Measurements from ENCODE around the gene TMEM43. TPM values are rescaled to one million over a fixed set of nuclear protein-coding genes. Genes with fewer than 3 reads are reported as not detected.

The TMEM43 gene
- total RNA-seq, 1 donor from 2014 or later, result 86.3 TPM

DNA sequence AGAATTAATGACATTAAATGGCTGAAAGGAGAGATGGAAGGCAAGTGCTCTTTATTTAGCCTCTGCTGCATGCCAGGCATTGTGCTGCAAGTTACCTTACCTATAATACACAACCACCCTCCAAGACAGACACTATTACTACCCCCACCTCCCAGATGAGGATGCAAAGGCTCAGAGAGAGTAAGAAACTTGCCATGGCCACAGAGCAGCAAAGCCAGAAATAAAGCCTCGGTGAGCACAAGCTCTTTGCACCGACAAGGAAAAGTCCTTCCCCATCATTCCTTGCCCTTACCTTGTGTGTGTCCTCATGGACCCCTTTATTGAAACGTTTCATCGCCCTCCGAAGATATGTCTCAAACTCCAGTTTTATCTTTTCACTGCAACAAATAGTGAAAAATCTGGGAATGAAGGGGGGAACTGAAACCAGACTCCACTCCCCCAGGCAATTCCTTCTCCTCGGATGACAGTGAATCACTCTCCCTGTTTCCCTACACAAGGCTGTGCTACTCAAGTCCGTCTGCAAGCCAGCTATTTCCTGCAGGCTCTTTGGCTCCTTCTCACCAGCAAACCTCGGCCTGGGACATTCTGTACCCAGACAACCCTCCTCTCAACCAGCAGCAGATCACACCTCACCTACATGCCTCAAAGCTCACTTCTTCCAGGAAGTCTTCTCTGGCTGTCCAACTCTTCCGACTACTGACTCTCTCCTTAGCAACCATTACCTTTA lies 42.2 kb downstream of the TMEM43 start:
- no peak overlapping the region for H3K4me3 ChIP-seq
- no peak overlapping the region for H3K27ac ChIP-seq
- TF ChIP-seq, protein P1, sequence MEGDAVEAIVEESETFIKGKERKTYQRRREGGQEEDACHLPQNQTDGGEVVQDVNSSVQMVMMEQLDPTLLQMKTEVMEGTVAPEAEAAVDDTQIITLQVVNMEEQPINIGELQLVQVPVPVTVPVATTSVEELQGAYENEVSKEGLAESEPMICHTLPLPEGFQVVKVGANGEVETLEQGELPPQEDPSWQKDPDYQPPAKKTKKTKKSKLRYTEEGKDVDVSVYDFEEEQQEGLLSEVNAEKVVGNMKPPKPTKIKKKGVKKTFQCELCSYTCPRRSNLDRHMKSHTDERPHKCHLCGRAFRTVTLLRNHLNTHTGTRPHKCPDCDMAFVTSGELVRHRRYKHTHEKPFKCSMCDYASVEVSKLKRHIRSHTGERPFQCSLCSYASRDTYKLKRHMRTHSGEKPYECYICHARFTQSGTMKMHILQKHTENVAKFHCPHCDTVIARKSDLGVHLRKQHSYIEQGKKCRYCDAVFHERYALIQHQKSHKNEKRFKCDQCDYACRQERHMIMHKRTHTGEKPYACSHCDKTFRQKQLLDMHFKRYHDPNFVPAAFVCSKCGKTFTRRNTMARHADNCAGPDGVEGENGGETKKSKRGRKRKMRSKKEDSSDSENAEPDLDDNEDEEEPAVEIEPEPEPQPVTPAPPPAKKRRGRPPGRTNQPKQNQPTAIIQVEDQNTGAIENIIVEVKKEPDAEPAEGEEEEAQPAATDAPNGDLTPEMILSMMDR (IDR thresholded peaks at IDR 0.05), result no peak
- peaks cover 100% of the 10 kb centered on the region for H3K36me3 ChIP-seq
- H3K9me3 ChIP-seq, result no peaks in the 10 kb centered on the region
- ATAC-seq (no peak), DNase-seq (no peak)
- no peaks in the 10 kb centered on the region for H3K4me1 ChIP-seq
- no peaks in the 10 kb centered on the region for H3K27me3 ChIP-seq
- intact Hi-C loops (cut with DNase I), result no loop called here

DNA sequence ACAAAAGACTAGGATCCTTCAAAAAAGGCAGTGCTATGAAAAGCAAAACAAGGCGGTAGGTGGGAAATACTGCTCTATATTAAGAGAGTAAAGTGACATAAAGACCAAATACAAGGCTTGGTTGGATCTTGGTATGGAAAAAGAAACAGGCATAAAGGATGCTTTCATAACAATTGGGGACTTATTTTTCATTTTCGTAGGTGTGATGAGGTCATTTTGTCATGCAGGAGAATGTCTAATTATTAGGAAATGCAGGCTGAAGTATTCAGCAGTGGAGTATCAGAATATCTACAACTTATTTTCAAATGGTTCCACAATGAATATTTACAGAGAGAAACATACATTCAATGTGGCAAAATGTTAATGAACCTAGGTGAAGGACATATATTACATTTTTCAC lies 44.6 kb downstream of the TMEM43 start:
- ATAC-seq, result no peak
- H3K4me1 ChIP-seq, result no peaks in the 10 kb centered on the region
- TF ChIP-seq, protein P1 (IDR thresholded peaks at IDR 0.05), result no peak
- no peak overlapping the region for H3K4me3 ChIP-seq
- H3K27ac ChIP-seq, result no peak overlapping the region
- intact Hi-C loops (cut with DNase I), result no loop called here
- no peaks in the 10 kb centered on the region for H3K9me3 ChIP-seq
- no peak for DNase-seq
- H3K36me3 ChIP-seq, result peaks cover 86% of the 10 kb centered on the region
- H3K27me3 ChIP-seq, result no peaks in the 10 kb centered on the region

DNA sequence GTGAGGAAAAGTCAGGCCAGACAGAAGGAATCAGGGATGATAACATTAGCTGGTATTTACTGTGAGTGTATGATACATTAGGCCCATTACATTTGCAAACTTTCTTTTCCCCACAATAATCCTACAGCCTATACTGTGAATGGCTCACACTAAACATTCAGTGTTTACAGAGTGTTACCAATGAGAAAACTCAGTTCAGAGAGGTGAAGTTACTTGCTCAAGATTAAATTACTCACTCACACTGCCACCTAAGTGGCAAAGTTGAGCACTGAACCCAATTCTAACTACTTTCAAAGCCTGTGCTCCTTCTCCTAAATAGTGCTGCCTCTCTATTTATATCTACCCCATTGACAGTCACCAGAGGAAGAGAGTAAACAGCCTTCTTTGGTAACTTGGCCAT lies 45.0 kb downstream of the TMEM43 start:
- no peaks in the 10 kb centered on the region for H3K27me3 ChIP-seq
- no peaks in the 10 kb centered on the region for H3K9me3 ChIP-seq
- no peak overlapping the region for H3K27ac ChIP-seq
- TF ChIP-seq, protein P1 (IDR thresholded peaks at IDR 0.05), result no peak
- DNase-seq (no peak), ATAC-seq (no peak)
- H3K36me3 ChIP-seq, result peaks cover 82% of the 10 kb centered on the region
- intact Hi-C loops (cut with DNase I), result no loop called here
- no peak overlapping the region for H3K4me3 ChIP-seq
- peaks cover 2% of the 10 kb centered on the region for H3K4me1 ChIP-seq

DNA sequence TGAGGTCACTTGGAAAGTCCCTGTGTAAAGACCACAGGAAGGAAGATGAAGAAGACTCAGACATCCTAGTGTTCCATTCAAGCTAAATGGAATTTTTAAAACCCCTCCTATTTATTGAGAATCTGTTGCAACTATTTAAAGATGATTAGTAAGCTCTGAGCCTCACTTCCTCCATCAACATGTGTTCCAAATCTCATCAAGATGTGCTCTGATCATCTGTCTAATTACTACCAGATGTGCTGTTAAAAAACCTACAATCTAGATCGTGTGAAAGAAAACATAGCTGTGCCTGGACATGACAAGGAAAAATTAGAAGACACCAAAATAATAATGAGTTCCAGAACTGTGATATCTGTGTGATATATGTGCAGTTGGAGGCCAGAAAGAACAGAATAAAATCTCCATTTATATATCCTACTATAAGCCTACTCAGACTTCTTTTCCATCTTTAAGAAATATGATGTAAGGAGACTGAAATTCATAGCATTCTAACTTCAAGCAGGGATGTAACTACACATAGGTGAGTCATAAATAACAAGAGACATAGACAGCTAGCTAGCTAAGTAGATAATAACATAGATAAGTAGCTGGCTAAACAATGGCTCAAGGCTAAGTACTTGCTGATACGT lies 45.8 kb downstream of the TMEM43 start:
- H3K27me3 ChIP-seq, result no peaks in the 10 kb centered on the region
- peaks cover 9% of the 10 kb centered on the region for H3K4me1 ChIP-seq
- intact Hi-C loops (cut with DNase I), result no loop called here
- H3K4me3 ChIP-seq, result no peak overlapping the region
- peaks cover 74% of the 10 kb centered on the region for H3K36me3 ChIP-seq
- H3K9me3 ChIP-seq, result no peaks in the 10 kb centered on the region
- TF ChIP-seq, protein P1 (IDR thresholded peaks at IDR 0.05), result no peak
- H3K27ac ChIP-seq, result no peak overlapping the region
- DNase-seq (no peak), ATAC-seq (no peak)

- no peak for ATAC-seq
- Histone ChIP-seq H3K36me3 (peaks cover 56% of the 10 kb centered on the region), H3K27me3 (no peaks in the 10 kb centered on the region), H3K4me1 (peaks cover 28% of the 10 kb centered on the region), H3K9me3 (no peaks in the 10 kb centered on the region), H3K4me3 (no peak overlapping the region), H3K27ac (no peak overlapping the region)
- intact Hi-C loops (cut with DNase I), result no loop called here
- TF ChIP-seq, protein P1 (IDR thresholded peaks at IDR 0.05), result no peak
- DNase-seq, result no peak
Observed at GRCh38 chr3:14172496-14172895, 47.6 kb downstream of the TMEM43 start.
